Stimulated activated CD4-positive, alpha-beta T cell treated with anti-CD3 and anti-CD28 coated beads, Interleukin-12 subunit alpha, Interleukin-12 subunit beta, amount 100 ng/mL, for 4 hours (primary cell): ENCODE measurements around the gene TRAK1.

Experiments used
- DNase-seq: peaks from one replicate; pipeline ENCODE4 v3.0.0-alpha.2; 2020

Gene TRAK1

GRCh38 chr3:42216931-42217333, 125.8 kb downstream of the TRAK1 start:
- no peak for DNase-seq

GRCh38 chr3:42220436-42221121, 129.4 kb downstream of the TRAK1 start:
- DNase-seq, result no peak

GRCh38 chr3:42222942-42223693, 132.0 kb downstream of the TRAK1 start:
- DNase-seq, result no peak

GRCh38 chr3:42224178-42224577, 133.0 kb downstream of the TRAK1 start:
- DNase-seq, result no peak

GRCh38 chr3:42224658-42225421, 133.7 kb downstream of the TRAK1 start:
- no peak for DNase-seq

GRCh38 chr3:42225486-42226363, 134.6 kb downstream of the TRAK1 start:
- no peak for DNase-seq

GRCh38 chr3:42226470-42227425, 135.6 kb downstream of the TRAK1 start:
- DNase-seq, result no peak

GRCh38 chr3:42228796-42229195, 137.6 kb downstream of the TRAK1 start:
- DNase-seq, result no peak

GRCh38 chr3:42229266-42229941, 138.2 kb downstream of the TRAK1 start:
- no peak for DNase-seq

GRCh38 chr3:42229942-42230688, 139.0 kb downstream of the TRAK1 start:
- no peak for DNase-seq

GRCh38 chr3:42230860-42231259, 139.7 kb downstream of the TRAK1 start:
- DNase-seq, result no peak

GRCh38 chr3:42235532-42235931, 144.4 kb downstream of the TRAK1 start:
- no peak for DNase-seq

GRCh38 chr3:42236611-42237010, 145.5 kb downstream of the TRAK1 start:
- no peak for DNase-seq

- no peak for DNase-seq
These were observed 154.9 kb downstream of the TRAK1 start for GRCh38 chr3:42246091-42246490.

- DNase-seq, result peak; percentile 46
These were observed 156.4 kb downstream of the TRAK1 start for GRCh38 chr3:42247576-42248027.

- no peak for DNase-seq
These were observed 159.6 kb downstream of the TRAK1 start for GRCh38 chr3:42250761-42251160.

- DNase-seq, result no peak
These were observed 163.4 kb downstream of the TRAK1 start for GRCh38 chr3:42254566-42254965.

GRCh38 chr3:42256135-42256819, 165.1 kb downstream of the TRAK1 start:
- DNase-seq, result no peak

GRCh38 chr3:42257007-42257406, 165.8 kb downstream of the TRAK1 start:
- DNase-seq, result no peak
